GM21381 (cell line): ENCODE measurements around the gene AHNAK.

Experiments used
- ATAC-seq: cut with Tn5 transposase; IDR thresholded peaks from one replicate; pipeline ENCODE4 v1.9.1; 2021; ENCODE audit warnings: mild to moderate bottlenecking, moderate library complexity; ENCODE audit not compliant: unreplicated experiment

The AHNAK gene

GRCh38 chr11:62536301-62536957 is 10.2 kb downstream of the AHNAK start:
- ATAC-seq = no peak

- no peak for ATAC-seq
Observed at GRCh38 chr11:62535802-62536201, 10.8 kb downstream of the AHNAK start.

- ATAC-seq = no peak
Observed at GRCh38 chr11:62534779-62535545, 11.6 kb downstream of the AHNAK start.

GRCh38 chr11:62532096-62532495 is 14.5 kb downstream of the AHNAK start:
- no peak for ATAC-seq

- ATAC-seq = no peak
Observed at GRCh38 chr11:62516736-62517371, 29.8 kb downstream of the AHNAK start.

- ATAC-seq = no peak
Observed at GRCh38 chr11:62514151-62514550, 32.5 kb downstream of the AHNAK start.

- no peak for ATAC-seq
Observed at GRCh38 chr11:62513626-62514025, 33.0 kb downstream of the AHNAK start.

GRCh38 chr11:62512961-62513360 is 33.6 kb downstream of the AHNAK start:
- ATAC-seq = no peak

GRCh38 chr11:62508336-62509058 is 38.1 kb downstream of the AHNAK start:
- ATAC-seq = no peak

GRCh38 chr11:62507125-62507422 is 39.5 kb downstream of the AHNAK start:
- no peak for ATAC-seq

GRCh38 chr11:62506413-62507124 is 40.0 kb downstream of the AHNAK start:
- ATAC-seq = no peak

- no peak for ATAC-seq
Observed at GRCh38 chr11:62505440-62506091, 41.0 kb downstream of the AHNAK start.

- no peak for ATAC-seq
Observed at GRCh38 chr11:62505059-62505439, 41.6 kb downstream of the AHNAK start.

- no peak for ATAC-seq
Observed at GRCh38 chr11:62504158-62504973, 42.2 kb downstream of the AHNAK start.

- ATAC-seq = no peak
Observed at GRCh38 chr11:62502030-62502730, 44.4 kb downstream of the AHNAK start.

GRCh38 chr11:62501432-62501891 is 45.1 kb downstream of the AHNAK start:
- no peak for ATAC-seq

GRCh38 chr11:62500650-62501030 is 46.0 kb downstream of the AHNAK start:
- no peak for ATAC-seq

GRCh38 chr11:62499944-62500649 is 46.5 kb downstream of the AHNAK start:
- no peak for ATAC-seq
